ENCODE measurements around the gene SLC25A21. TPM values are rescaled to one million over a fixed set of nuclear protein-coding genes. Genes with fewer than 3 reads are reported as not detected.

The SLC25A21 gene
- total RNA-seq, 1 donor from 2014 or later: 0.56 TPM

- Mint-ChIP-seq H3K27ac (ENCODE audit: unreplicated experiment) (no peak overlapping the region), H3K4me3 (ENCODE audit: unreplicated experiment) (no peak overlapping the region), H3K27me3 (ENCODE audit: unreplicated experiment) (peaks cover 26% of the 10 kb centered on the region), H3K36me3 (ENCODE audit: unreplicated experiment) (peaks cover 2% of the 10 kb centered on the region), H3K4me1 (ENCODE audit: unreplicated experiment) (no peaks in the 10 kb centered on the region), H3K9me3 (ENCODE audit: unreplicated experiment) (peaks cover 24% of the 10 kb centered on the region)
- DNase-seq (ENCODE audit: extremely low spot score, unreplicated experiment): no peak
- no peak for TF ChIP-seq CTCF (IDR thresholded peaks at IDR 0.05)
These were observed 387.9 kb downstream of the SLC25A21 start for GRCh38 chr14:36784541-36784940.

GRCh38 chr14:36781897-36782296 is 390.5 kb downstream of the SLC25A21 start:
- no peak for DNase-seq (ENCODE audit: extremely low spot score, unreplicated experiment)
- Mint-ChIP-seq H3K27ac (ENCODE audit: unreplicated experiment) (no peak overlapping the region), H3K36me3 (ENCODE audit: unreplicated experiment) (peaks cover 2% of the 10 kb centered on the region), H3K27me3 (ENCODE audit: unreplicated experiment) (peaks cover 15% of the 10 kb centered on the region), H3K9me3 (ENCODE audit: unreplicated experiment) (peaks cover 24% of the 10 kb centered on the region), H3K4me3 (ENCODE audit: unreplicated experiment) (no peak overlapping the region), H3K4me1 (ENCODE audit: unreplicated experiment) (no peaks in the 10 kb centered on the region)
- TF ChIP-seq CTCF (IDR thresholded peaks at IDR 0.05): no peak

- no peak overlapping the region for H3K4me3 Mint-ChIP-seq (ENCODE audit: unreplicated experiment)
- TF ChIP-seq CTCF (IDR thresholded peaks at IDR 0.05): no peak
- no peaks in the 10 kb centered on the region for H3K36me3 Mint-ChIP-seq (ENCODE audit: unreplicated experiment)
- peaks cover 3% of the 10 kb centered on the region for H3K27me3 Mint-ChIP-seq (ENCODE audit: unreplicated experiment)
- H3K9me3 Mint-ChIP-seq (ENCODE audit: unreplicated experiment): no peaks in the 10 kb centered on the region
- peaks cover 7% of the 10 kb centered on the region for H3K4me1 Mint-ChIP-seq (ENCODE audit: unreplicated experiment)
- no peak overlapping the region for H3K27ac Mint-ChIP-seq (ENCODE audit: unreplicated experiment)
- DNase-seq (ENCODE audit: extremely low spot score, unreplicated experiment): no peak
These were observed 398.8 kb downstream of the SLC25A21 start for GRCh38 chr14:36773558-36773957.

- DNase-seq (ENCODE audit: extremely low spot score, unreplicated experiment): no peak
These were observed 399.3 kb downstream of the SLC25A21 start for GRCh38 chr14:36773136-36773540.

GRCh38 chr14:36771028-36771640 is 401.3 kb downstream of the SLC25A21 start:
- H3K27me3 Mint-ChIP-seq (ENCODE audit: unreplicated experiment): no peaks in the 10 kb centered on the region
- no peaks in the 10 kb centered on the region for H3K9me3 Mint-ChIP-seq (ENCODE audit: unreplicated experiment)
- H3K27ac Mint-ChIP-seq (ENCODE audit: unreplicated experiment): no peak overlapping the region
- H3K36me3 Mint-ChIP-seq (ENCODE audit: unreplicated experiment): no peaks in the 10 kb centered on the region
- H3K4me3 Mint-ChIP-seq (ENCODE audit: unreplicated experiment): no peak overlapping the region
- peaks cover 7% of the 10 kb centered on the region for H3K4me1 Mint-ChIP-seq (ENCODE audit: unreplicated experiment)
- no peak for TF ChIP-seq CTCF (IDR thresholded peaks at IDR 0.05)
- DNase-seq (ENCODE audit: extremely low spot score, unreplicated experiment): no peak

More at GRCh38 chr14:36773136-36773540, 399.3 kb downstream of the SLC25A21 start:
- Mint-ChIP-seq H3K4me1 (ENCODE audit: unreplicated experiment) (peaks cover 7% of the 10 kb centered on the region), H3K9me3 (ENCODE audit: unreplicated experiment) (no peaks in the 10 kb centered on the region), H3K36me3 (ENCODE audit: unreplicated experiment) (no peaks in the 10 kb centered on the region), H3K27ac (ENCODE audit: unreplicated experiment) (no peak overlapping the region), H3K27me3 (ENCODE audit: unreplicated experiment) (peaks cover 3% of the 10 kb centered on the region), H3K4me3 (ENCODE audit: unreplicated experiment) (no peak overlapping the region)
- peak; percentile 24 for TF ChIP-seq CTCF (IDR thresholded peaks at IDR 0.05)
